GM12874 (cell line): ENCODE data around the gene CEACAM16.
A peak's percentile ranks its signal among the peaks of the same experiment; 100 is the strongest.

ENCODE experiments used
- TF ChIP-seq, protein P1 (sequence below): IDR thresholded peaks from 2 replicates; pipeline ENCODE4 v1.5.1; 2011; ENCODE audit warnings: low read depth, mild to moderate bottlenecking, control low read depth, low read length, moderate library complexity; ENCODE audit not compliant: insufficient read depth

CEACAM16 gene

DNA sequence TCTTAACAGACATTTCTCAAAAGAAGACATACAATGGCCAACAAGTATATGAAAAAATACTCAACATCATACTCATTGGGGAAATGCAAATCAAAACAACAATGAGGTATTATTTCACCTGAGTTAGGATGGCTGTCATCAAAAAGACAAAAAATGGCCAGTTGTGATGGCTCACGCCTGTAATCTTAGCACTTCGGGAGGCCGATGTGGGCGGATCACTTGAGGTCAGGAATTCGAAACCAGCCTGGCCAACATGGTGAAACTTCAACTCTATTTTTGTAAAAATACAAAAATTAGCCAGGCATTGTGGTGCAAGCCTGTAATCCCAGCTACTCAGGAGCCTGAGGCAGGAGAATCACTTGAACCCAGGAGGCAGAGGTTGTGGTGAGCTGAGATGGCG lies 22.0 kb downstream of the CEACAM16 start:
- TF ChIP-seq, protein P1, sequence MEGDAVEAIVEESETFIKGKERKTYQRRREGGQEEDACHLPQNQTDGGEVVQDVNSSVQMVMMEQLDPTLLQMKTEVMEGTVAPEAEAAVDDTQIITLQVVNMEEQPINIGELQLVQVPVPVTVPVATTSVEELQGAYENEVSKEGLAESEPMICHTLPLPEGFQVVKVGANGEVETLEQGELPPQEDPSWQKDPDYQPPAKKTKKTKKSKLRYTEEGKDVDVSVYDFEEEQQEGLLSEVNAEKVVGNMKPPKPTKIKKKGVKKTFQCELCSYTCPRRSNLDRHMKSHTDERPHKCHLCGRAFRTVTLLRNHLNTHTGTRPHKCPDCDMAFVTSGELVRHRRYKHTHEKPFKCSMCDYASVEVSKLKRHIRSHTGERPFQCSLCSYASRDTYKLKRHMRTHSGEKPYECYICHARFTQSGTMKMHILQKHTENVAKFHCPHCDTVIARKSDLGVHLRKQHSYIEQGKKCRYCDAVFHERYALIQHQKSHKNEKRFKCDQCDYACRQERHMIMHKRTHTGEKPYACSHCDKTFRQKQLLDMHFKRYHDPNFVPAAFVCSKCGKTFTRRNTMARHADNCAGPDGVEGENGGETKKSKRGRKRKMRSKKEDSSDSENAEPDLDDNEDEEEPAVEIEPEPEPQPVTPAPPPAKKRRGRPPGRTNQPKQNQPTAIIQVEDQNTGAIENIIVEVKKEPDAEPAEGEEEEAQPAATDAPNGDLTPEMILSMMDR = no peak

DNA sequence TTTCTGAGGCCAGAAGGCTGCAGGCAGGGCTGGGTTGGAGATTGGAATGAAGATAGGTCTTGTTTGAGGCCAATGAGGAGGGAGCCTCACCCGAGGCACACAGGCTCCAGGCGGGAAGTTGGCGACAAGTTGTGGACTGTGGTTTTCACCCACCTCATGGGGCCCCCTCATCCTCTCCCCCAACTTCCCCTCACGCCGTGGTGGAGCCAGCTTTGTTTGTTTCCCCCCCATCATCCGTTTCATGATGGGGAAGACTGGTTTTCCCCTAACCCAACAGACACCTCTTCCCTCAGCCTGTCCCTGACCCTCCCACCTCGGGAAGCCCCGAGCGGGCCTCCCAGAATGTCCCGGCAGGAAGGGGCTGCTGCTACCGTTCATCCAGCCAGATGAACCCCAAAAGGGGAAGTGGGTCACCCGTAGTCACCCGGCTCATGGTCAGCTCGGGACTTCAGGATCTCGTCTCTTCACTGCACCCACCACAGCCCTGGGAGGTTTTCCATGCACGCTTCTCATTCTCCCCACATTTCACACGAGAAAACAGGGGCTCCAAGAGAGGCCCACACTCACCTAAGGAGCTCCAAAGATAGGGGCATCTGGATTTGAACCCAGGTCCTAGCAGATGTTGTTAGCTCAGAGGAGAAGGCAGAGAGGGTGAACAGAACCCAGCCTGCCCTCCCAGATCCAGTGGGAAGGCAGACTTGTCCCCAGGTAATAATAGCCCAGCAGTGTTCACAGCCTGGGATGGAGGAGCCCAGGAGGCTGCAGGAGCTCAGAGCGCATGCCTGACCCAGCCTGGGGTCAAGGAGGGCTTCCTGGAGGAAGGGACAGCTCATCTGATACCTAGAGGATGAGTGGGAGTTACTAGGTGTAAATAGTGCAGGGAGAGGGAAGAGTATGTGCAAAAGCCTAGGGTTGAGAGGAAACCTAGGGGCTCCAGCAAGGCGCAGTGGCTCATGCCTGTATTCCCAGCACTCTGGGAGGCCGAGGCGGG lies 23.5 kb downstream of the CEACAM16 start:
- TF ChIP-seq, protein P1 = no peak

DNA sequence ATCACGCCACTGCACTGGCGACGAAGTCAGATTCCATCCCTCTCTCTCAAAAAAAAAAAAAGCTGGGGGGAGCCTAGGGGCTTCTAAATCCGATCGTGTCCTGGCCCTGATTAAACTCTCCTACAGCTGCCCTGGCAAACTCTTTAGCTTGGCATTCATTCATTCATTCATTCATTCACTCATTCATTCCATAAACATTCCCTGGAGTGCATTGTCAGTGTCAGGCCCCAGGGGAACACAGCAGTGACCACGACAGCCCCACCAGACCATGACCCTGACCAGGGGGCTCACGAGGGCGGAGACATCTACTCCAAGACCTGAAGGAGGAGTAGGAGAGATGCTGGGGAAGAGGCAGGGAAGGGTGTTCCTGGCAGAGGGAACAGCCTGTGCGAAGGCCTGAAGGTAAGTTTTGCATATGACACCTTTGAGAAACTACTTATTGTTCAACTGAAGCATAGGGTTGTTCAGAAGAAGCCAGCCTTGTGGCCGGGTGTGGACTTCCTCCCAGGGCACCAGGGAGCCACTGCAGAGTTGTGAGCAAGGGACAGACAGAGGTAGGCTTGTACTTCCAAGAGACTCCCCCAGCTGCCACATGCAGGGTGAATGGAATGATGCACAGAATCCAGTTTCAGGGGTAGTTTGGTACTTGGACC lies 24.5 kb downstream of the CEACAM16 start:
- TF ChIP-seq, protein P1 = no peak

DNA sequence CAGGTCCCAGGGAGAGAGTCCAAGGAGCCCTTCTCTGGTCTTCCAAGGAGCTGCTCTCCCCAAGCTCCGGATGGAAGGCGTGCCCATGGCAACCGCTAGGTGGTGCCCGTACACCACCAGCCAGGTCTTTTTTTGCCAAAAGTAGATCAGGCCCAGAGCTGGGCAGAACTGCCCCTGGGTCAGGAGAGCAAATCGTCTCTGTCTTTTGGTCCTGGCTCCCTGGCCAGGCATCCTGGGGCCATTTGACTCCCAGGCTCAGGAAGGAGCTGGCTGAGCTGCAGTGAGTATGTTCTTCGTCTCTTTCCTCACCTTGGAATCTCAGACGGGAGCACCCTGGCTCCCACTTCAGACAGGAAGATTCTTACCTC lies 25.0 kb downstream of the CEACAM16 start:
- TF ChIP-seq, protein P1 = peak; percentile 99

DNA sequence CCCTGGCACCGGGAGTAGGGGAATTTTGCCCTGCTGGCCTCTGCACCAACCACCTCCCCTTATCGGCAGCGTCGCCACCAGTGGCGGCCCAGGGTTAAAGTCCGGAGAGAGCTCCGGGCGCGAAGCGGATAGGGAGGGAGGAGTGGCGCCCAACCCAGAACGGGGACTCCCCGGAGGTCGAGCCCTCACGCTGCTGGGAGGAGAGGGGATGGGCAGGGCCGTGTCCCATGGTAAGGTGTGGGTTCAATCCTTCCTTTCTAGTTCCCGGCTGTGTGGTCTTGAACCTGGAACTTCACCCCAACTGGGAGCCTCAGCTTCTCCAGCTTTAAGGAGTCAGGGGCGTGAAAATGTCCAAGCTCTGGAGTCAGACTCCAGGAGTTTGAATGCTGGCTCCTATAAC lies 26.3 kb downstream of the CEACAM16 start:
- TF ChIP-seq, protein P1 = no peak

DNA sequence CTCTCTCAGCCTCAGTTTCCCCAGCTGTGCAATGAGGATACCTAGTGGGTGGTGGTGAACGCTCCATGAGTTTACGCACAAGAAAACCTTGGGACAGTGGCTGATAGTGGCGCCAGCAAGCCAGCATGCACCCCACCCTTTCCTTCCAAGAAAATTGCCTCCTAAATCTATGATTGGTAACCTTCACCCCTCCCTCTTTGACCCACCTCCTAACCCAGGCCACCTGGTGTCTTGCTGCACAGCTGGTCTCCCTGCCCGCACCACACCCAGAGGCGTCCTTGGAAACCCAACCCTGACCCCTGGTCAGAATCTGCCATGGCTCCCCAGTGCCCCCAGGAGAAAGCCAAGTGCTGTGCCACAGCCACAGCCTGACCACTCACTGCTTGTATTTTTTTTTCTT lies 26.7 kb downstream of the CEACAM16 start:
- TF ChIP-seq, protein P1 = no peak

DNA sequence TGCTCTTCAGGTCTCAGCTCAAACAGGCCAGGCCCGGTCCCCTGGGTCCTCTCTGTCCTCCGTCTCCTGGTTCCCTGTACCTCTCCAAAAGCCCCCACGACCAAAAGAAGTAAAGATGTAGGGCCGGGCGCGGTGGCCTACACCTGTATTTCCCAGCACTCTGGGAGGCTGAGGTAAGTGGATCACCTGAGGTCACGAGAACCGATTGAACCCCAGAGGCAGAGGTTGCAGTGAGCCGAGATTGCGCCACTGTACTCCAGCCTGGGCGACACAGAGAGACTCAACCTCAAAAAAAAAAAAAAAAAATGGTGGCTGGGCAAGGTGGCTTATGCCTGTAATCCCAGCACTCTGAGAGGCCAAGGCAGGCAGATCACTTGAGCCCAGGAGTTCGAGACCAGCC lies 27.5 kb downstream of the CEACAM16 start:
- TF ChIP-seq, protein P1 = no peak
